ENCODE data around the gene MC1R. TPM values are rescaled to one million over a fixed set of nuclear protein-coding genes. Genes with fewer than 3 reads are reported as not detected.

The MC1R gene
- total RNA-seq, 1 donor from 2014 or later, result 9.2 TPM

GRCh38 chr16:89870440-89870839 lies 48.2 kb upstream of the MC1R start:
- DNase-seq (ENCODE audit: low read depth), result no peak
- H3K27ac Mint-ChIP-seq (ENCODE audit: unreplicated experiment), result no peak overlapping the region
- H3K9ac ChIP-seq (ENCODE audit: low read length), result no peak overlapping the region
- no peak overlapping the region for H3K4me3 Mint-ChIP-seq (ENCODE audit: unreplicated experiment)
- H3K4me1 Mint-ChIP-seq (ENCODE audit: low read depth, unreplicated experiment), result no peaks in the 10 kb centered on the region
- peaks cover 4% of the 10 kb centered on the region for H3K9me3 ChIP-seq (ENCODE audit: insufficient read depth, low read depth, low read length)
- no peaks in the 10 kb centered on the region for H3K27me3 ChIP-seq (ENCODE audit: insufficient read depth, low read length)
- H3K27ac ChIP-seq (ENCODE audit: low read depth, low read length), result no peak overlapping the region
- H3K36me3 Mint-ChIP-seq (ENCODE audit: low read depth, unreplicated experiment), result peaks cover 7% of the 10 kb centered on the region
- no peak overlapping the region for H3K4me3 ChIP-seq (ENCODE audit: insufficient read depth, low read depth, low read length)
- peaks cover 13% of the 10 kb centered on the region for H3K4me1 ChIP-seq (ENCODE audit: insufficient read depth, low read length)
- H3K36me3 ChIP-seq (ENCODE audit: insufficient read depth, low read length), result peaks cover 4% of the 10 kb centered on the region
- TF ChIP-seq CTCF (IDR thresholded peaks at IDR 0.05; ENCODE audit: insufficient read depth, low read depth, low read length) (no peak), EZH2 (IDR thresholded peaks at IDR 0.05; ENCODE audit: insufficient read depth, low read length) (no peak)
- no peak overlapping the region for H2AFZ ChIP-seq (ENCODE audit: low read depth, low read length)
- no peaks in the 10 kb centered on the region for H3K27me3 Mint-ChIP-seq (ENCODE audit: low read depth, unreplicated experiment)
- peaks cover 12% of the 10 kb centered on the region for H4K20me1 ChIP-seq (ENCODE audit: insufficient read depth, low read length)
- H3K9me3 Mint-ChIP-seq (ENCODE audit: unreplicated experiment), result peaks cover 4% of the 10 kb centered on the region
- H3K4me2 ChIP-seq (ENCODE audit: low read length), result no peak overlapping the region
- no peak for FAIRE-seq
- peaks cover 18% of the 10 kb centered on the region for H3K79me2 ChIP-seq (ENCODE audit: insufficient read depth, low read length)

- Mint-ChIP-seq H3K27ac (ENCODE audit: unreplicated experiment) (peak overlapping the region; percentile 18), H3K27me3 (ENCODE audit: low read depth, unreplicated experiment) (no peaks in the 10 kb centered on the region), H3K36me3 (ENCODE audit: low read depth, unreplicated experiment) (peaks cover 9% of the 10 kb centered on the region), H3K4me3 (ENCODE audit: unreplicated experiment) (peak overlapping the region; percentile 60), H3K9me3 (ENCODE audit: unreplicated experiment) (peaks cover 4% of the 10 kb centered on the region), H3K4me1 (ENCODE audit: low read depth, unreplicated experiment) (no peaks in the 10 kb centered on the region)
- Histone ChIP-seq H3K36me3 (ENCODE audit: insufficient read depth, low read length) (peaks cover 4% of the 10 kb centered on the region), H3K4me2 (ENCODE audit: low read length) (no peak overlapping the region), H3K4me3 (ENCODE audit: insufficient read depth, low read depth, low read length) (no peak overlapping the region), H3K9me3 (ENCODE audit: insufficient read depth, low read depth, low read length) (peaks cover 4% of the 10 kb centered on the region), H3K27me3 (ENCODE audit: insufficient read depth, low read length) (no peaks in the 10 kb centered on the region), H3K27ac (ENCODE audit: low read depth, low read length) (no peak overlapping the region), H3K9ac (ENCODE audit: low read length) (no peak overlapping the region), H4K20me1 (ENCODE audit: insufficient read depth, low read length) (peaks cover 22% of the 10 kb centered on the region), H3K4me1 (ENCODE audit: insufficient read depth, low read length) (peaks cover 13% of the 10 kb centered on the region), H2AFZ (ENCODE audit: low read depth, low read length) (no peak overlapping the region), H3K79me2 (ENCODE audit: insufficient read depth, low read length) (peaks cover 31% of the 10 kb centered on the region)
- no peak for FAIRE-seq
- no peak for TF ChIP-seq CTCF (IDR thresholded peaks at IDR 0.05; ENCODE audit: insufficient read depth, low read depth, low read length)
- no peak for TF ChIP-seq EZH2 (IDR thresholded peaks at IDR 0.05; ENCODE audit: insufficient read depth, low read length)
- no peak for DNase-seq (ENCODE audit: low read depth)
Observed at GRCh38 chr16:89871895-89872294, 46.8 kb upstream of the MC1R start.

- TF ChIP-seq EZH2 (IDR thresholded peaks at IDR 0.05; ENCODE audit: insufficient read depth, low read length), result no peak
- Mint-ChIP-seq H3K36me3 (ENCODE audit: low read depth, unreplicated experiment) (peaks cover 9% of the 10 kb centered on the region), H3K4me1 (ENCODE audit: low read depth, unreplicated experiment) (no peaks in the 10 kb centered on the region), H3K27ac (ENCODE audit: unreplicated experiment) (peak within 1 kb of the TSS; percentile 94), H3K27me3 (ENCODE audit: low read depth, unreplicated experiment) (no peaks in the 10 kb centered on the region), H3K4me3 (ENCODE audit: unreplicated experiment) (peak within 1 kb of the TSS; percentile 88), H3K9me3 (ENCODE audit: unreplicated experiment) (no peaks in the 10 kb centered on the region)
- peaks cover 13% of the 10 kb centered on the region for H3K4me1 ChIP-seq (ENCODE audit: insufficient read depth, low read length)
- H3K79me2 ChIP-seq (ENCODE audit: insufficient read depth, low read length), result peaks cover 45% of the 10 kb centered on the region
- peak within 1 kb of the TSS; percentile 93 for H2AFZ ChIP-seq (ENCODE audit: low read depth, low read length)
- peak within 1 kb of the TSS; percentile 81 for H3K4me3 ChIP-seq (ENCODE audit: insufficient read depth, low read depth, low read length)
- no peaks in the 10 kb centered on the region for H3K9me3 ChIP-seq (ENCODE audit: insufficient read depth, low read depth, low read length)
- peaks cover 8% of the 10 kb centered on the region for H3K36me3 ChIP-seq (ENCODE audit: insufficient read depth, low read length)
- peak within 1 kb of the TSS; percentile 99 for H3K9ac ChIP-seq (ENCODE audit: low read length)
- DNase-seq (ENCODE audit: low read depth), result peak; percentile 50
- peaks cover 36% of the 10 kb centered on the region for H4K20me1 ChIP-seq (ENCODE audit: insufficient read depth, low read length)
- H3K4me2 ChIP-seq (ENCODE audit: low read length), result peak within 1 kb of the TSS; percentile 89
- FAIRE-seq, result no peak
- peak within 1 kb of the TSS; percentile 100 for H3K27ac ChIP-seq (ENCODE audit: low read depth, low read length)
- no peaks in the 10 kb centered on the region for H3K27me3 ChIP-seq (ENCODE audit: insufficient read depth, low read length)
Observed at GRCh38 chr16:89873109-89873971, 45.3 kb upstream of the MC1R start, which contains the start of gene TCF25. Gene TCF25 (plus strand): TSS chr16:89873592. CDS start chr16:89873668, 76 bp downstream.
